Measurements from ENCODE around the gene MAGI2.

GRCh38 chr7:78709658-78710057 is 743.8 kb downstream of the MAGI2 start:
- no peak for TF ChIP-seq RARB (CRISPR knock-in tag; IDR thresholded peaks at IDR 0.05)
- no peak for TF ChIP-seq PATZ1 (CRISPR knock-in tag; IDR thresholded peaks at IDR 0.05; ENCODE audit: borderline replicate concordance)
- no peak for TF ChIP-seq BACH2 (CRISPR knock-in tag; IDR thresholded peaks at IDR 0.05; ENCODE audit: borderline replicate concordance)
- no peak for TF ChIP-seq PPARA (CRISPR knock-in tag; IDR thresholded peaks at IDR 0.05; ENCODE audit: borderline replicate concordance)
- no peak for TF ChIP-seq ZNF565 (CRISPR knock-in tag; conservative IDR thresholded peaks at IDR 0.05; ENCODE audit: low read depth)
- no peak for TF ChIP-seq CREB5 (CRISPR knock-in tag; IDR thresholded peaks at IDR 0.05; ENCODE audit: low read depth)
- TF ChIP-seq SNAI2 (CRISPR knock-in tag; IDR thresholded peaks at IDR 0.05) = no peak

Measured in SK-N-SH treated with all-trans-retinoic acid at 6 μM for 48 hours (cell line).